GM10847 (cell line): ENCODE measurements around the gene RASL11A.

Experiments used
- POLR2A ChIP-seq: IDR thresholded peaks from 2 replicates; pipeline ENCODE4 v1.6.1; 2011; ENCODE audit not compliant: insufficient read length; ENCODE audit errors: extremely low read depth

The RASL11A gene

GRCh38 chr13:27263438-27263837 is 7.2 kb upstream of the RASL11A start:
- TF ChIP-seq POLR2A = no peak

- TF ChIP-seq POLR2A = no peak
Measured at GRCh38 chr13:27264181-27264580, 6.4 kb upstream of the RASL11A start.

DNA sequence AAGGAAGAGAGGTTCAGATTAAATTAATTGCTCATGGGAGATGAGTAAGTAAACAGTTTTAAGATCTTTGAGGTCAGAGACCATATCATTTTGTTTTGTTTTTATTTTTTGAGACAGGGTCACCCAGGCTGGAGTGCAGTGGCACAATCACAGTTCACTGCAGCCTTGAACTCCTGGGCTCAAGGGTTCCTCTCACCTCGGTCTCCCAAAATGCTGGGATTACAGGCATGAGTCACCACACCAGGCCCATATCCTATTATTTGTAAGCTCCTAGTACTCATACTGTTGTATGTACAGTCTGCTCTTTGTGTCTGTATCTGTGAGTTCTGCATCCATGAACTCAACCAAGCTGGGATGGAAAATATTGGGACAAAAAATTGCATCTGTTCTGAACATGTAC is 6.0 kb upstream of the RASL11A start:
- TF ChIP-seq POLR2A = no peak

GRCh38 chr13:27266917-27267316 is 3.7 kb upstream of the RASL11A start:
- no peak for TF ChIP-seq POLR2A

DNA sequence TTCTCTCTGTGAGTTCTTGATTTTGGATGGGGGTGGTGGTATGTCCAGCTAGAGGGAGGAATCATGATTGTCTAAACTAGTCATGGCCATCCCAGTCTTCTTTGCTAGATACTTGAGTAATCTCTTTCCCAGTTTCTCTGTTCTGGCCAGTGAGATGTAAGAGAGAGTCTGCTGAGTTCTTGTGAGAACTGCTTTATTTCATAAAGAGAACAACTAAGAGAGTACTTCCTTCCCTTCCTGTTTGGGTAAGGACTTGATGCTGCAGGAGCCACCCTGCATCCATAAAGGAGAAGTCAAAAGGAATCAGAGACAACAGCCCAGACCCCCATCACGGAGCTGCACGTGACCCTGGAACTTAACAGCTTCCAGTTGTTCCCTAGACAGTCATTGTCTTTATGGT is 3.0 kb upstream of the RASL11A start:
- TF ChIP-seq POLR2A = no peak

- no peak for TF ChIP-seq POLR2A
Measured at GRCh38 chr13:27269114-27269665, 1.4 kb upstream of the RASL11A start.

GRCh38 chr13:27271570-27272096 is 1.0 kb downstream of the RASL11A start:
- TF ChIP-seq POLR2A = no peak

- no peak for TF ChIP-seq POLR2A
Measured at GRCh38 chr13:27273658-27274425, 3.2 kb downstream of the RASL11A start.

- no peak for TF ChIP-seq POLR2A
Measured at GRCh38 chr13:27274631-27275030, 4.0 kb downstream of the RASL11A start.

- no peak for TF ChIP-seq POLR2A
Measured at GRCh38 chr13:27276188-27276587, 5.6 kb downstream of the RASL11A start.

- TF ChIP-seq POLR2A = no peak
Measured at GRCh38 chr13:27279506-27279905, 8.9 kb downstream of the RASL11A start.

DNA sequence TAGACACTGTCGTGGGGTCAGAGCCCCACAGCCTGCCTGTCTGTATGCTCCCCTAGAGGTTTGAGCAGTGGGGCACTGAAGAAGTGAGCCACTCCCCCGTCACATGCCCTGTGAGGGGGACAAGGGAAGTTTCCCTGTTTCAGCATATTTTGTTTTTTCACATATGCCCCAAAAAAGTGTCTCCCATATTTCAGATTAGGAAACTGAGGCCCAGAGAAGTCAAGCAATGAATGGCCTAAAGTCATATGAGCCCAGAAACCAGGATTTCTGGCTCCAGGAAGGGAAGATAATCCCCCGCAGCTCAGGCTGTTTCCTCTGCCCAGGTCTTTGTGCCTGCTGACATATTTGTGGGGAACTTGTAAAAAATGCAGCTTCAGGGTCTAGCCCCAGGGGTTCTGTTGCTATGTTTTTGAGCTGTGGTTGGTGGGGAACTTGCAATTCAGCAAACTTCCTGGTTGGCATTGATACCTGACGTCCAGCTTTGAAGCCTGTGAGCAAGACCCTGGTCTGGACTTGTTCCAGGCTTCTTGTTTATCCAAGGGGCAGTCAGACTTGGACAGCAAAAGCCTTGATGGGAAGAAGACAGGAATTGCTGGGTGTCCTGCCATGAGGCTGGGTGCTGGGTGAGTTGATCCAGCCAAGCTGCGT is 9.5 kb downstream of the RASL11A start:
- TF ChIP-seq POLR2A = no peak

DNA sequence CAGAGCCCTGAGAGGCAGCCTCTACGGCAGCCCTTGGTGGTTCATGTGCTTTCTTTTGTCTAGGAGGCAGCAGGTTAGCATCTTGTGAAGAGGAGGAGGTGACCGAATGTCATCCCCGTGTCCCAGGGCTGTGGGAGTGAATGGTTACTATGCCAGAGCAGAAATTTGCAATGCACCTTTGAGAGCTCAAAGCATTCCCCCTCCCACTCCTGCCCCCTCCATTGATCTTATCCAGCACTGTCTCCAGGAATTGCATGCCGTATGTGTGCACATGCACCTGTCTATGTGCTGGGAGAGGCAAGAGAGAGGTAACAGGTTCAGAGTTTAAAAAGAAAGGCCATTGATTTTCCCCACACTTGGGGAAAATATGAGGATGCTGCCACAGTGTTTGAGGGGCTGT is 10.2 kb downstream of the RASL11A start:
- TF ChIP-seq POLR2A = no peak

DNA sequence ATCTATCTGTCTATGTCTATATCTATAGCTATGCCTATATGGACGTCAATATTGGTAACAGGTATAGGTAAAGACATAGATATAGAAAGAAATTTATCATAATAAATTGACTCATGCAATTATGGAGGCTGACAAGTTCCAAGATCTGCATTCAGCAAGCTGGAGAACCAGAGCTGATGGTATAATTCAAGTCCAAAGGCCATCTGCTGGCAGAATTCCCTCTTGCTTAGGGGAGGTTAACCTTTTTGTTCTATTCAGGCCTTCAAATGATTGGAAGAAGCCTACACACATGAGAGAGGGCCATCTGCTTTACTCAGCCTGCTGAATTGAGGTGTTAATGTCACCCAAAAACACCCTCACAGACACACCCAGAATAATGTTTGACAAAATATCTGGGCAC is 10.8 kb downstream of the RASL11A start:
- no peak for TF ChIP-seq POLR2A

DNA sequence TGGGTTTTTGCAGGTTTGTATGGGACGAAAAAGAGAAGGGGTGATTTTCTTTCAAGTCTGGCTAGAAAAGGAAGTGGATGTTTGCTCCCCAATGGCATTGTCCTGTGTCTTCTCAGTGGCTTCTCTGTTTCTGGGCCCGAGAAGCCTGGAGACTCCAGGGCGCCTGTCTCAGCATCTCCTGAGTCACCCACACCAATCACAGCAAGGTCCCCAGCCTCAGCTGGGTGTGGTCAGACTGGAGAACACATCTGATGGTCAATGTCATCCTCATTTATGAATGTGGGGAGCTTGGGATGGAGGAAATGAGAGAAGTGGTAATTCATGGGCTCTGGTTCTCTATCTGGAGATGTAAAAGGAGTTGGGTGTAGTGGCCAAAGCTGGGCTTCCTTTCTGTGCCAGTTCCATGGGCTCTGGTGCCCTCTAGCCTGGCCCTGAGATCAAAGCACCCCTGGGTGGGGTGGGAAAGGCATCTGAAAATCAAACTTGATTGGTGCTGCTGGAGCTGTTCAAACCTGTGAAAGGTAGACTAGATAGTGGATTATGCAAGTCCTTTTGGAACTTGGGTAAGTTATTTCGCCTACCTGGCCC is 13.4 kb downstream of the RASL11A start:
- TF ChIP-seq POLR2A = no peak

DNA sequence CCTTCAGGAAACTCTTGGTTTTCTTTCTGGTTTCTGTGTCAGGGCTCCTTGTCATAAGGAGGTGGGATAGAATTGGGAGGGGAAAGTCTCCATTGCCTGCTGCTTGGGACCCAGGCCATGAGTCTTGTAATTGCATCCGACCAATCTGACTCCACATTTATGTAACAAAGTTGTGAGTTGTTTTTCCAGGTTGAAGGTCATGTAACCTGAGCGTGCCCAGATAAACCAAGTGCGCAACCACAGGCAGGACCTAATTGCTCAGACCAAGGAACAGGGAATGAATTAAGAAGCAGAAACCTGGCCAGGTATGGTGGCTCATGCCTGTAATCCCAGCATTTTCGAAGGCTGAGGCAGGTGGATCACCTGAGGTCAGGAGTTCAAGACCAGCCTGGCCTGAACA is 17.8 kb downstream of the RASL11A start:
- TF ChIP-seq POLR2A = no peak

- TF ChIP-seq POLR2A = no peak
Measured at GRCh38 chr13:27289011-27289665, 18.5 kb downstream of the RASL11A start.
